K562 (cell line): ENCODE measurements around the gene CD19. TPM values are rescaled to one million over a fixed set of nuclear protein-coding genes. Genes with fewer than 3 reads are reported as not detected.
A peak's percentile ranks its signal among the peaks of the same experiment; 100 is the strongest.

ENCODE experiments used
- ATAC-seq: fragments of 200-7000 bp; cut with Tn5 transposase; 3 replicates; pipeline ENCODE4 v1.9.1; 2020; ENCODE audit warnings: moderate library complexity
- BruUV-seq: library from RNA; stranded (reverse); fragments of 400-500 nt; replicated peaks from 2 replicates; lab custom pipeline; 2021; lab: Mats Ljungman, UMichigan
- CTCF ChIA-PET: fragments of 300-600 bp; formaldehyde crosslinking; extraction: SDS; loops from one replicate; lab custom pipeline; 2021; ENCODE audit warnings: low intra/inter-chr PET ratio; lab: Yijun Ruan, JAX
- POLR2A ChIA-PET: fragments of 300-600, 350-650 bp; sonication (Branson Sonifier 250); formaldehyde crosslinking; extraction: SDS; loops from one replicate; lab custom pipeline; 2021; ENCODE audit warnings: antibody characterized with exemption, inconsistent platforms; lab: Yijun Ruan, JAX
- DNase-seq, 4 experiments: peaks; one replicate each; pipeline versions ENCODE4 v3.0.0 to v3.0.0-alpha.2; 2011 to 2018; ENCODE audit warnings: low spot score in 3 of 4, mixed read lengths in 3 of 4; ENCODE audit errors: extremely low read depth in 1 of 4
- FAIRE-seq: peaks from 2 replicates; lab custom pipeline; 2011; peaks lifted over from hg19 to GRCh38; lab: Jason Lieb, UNC
- H2AFZ ChIP-seq: 2 replicates; pipeline ENCODE4 v1.6.0; 2011; ENCODE audit warnings: low read depth, low read length, control low read depth, inconsistent platforms
- H3K27ac ChIP-seq: fragments of 200-600 bp; 3 replicates; pipeline ENCODE4 v1.8.0; 2011; ENCODE audit warnings: low read depth, mild to moderate bottlenecking, control low read depth, inconsistent platforms, low read length, moderate library complexity, mixed read lengths; ENCODE audit errors: extremely low read depth
- H3K27me3 ChIP-seq, 2 experiments: fragments of 300-600 bp in 1 of 2; 2 replicates in 1 of 2; 3 replicates in 1 of 2; pipeline versions ENCODE4 v1.6.0 to v1.8.0; 2011; ENCODE audit warnings: inconsistent platforms in 2 of 2, low read length in 2 of 2, mild to moderate bottlenecking in 1 of 2, mixed read lengths in 1 of 2, moderate library complexity in 1 of 2; ENCODE audit not compliant: control insufficient read depth in 2 of 2, insufficient read depth in 2 of 2
- H3K36me3 ChIP-seq: fragments of 300-600 bp; 3 replicates; pipeline ENCODE4 v1.8.0; 2011; ENCODE audit warnings: mild to moderate bottlenecking, low read length, inconsistent platforms; ENCODE audit not compliant: control insufficient read depth, insufficient read depth
- H3K4me1 ChIP-seq, 2 experiments: fragments of 200-600 bp in 1 of 2; replicated peaks in 1 of 2; 2 replicates in 1 of 2; 3 replicates in 1 of 2; pipeline versions ENCODE4 v1.5.1 to v1.8.0; 2011; ENCODE audit warnings: inconsistent platforms in 2 of 2, low read length in 2 of 2, mild to moderate bottlenecking in 1 of 2, mixed read lengths in 1 of 2, moderate library complexity in 1 of 2; ENCODE audit not compliant: control insufficient read depth in 2 of 2, insufficient read depth in 2 of 2
- H3K4me2 ChIP-seq: 2 replicates; pipeline ENCODE4 v1.6.1; 2011; ENCODE audit warnings: low read length, control low read depth, inconsistent platforms, mixed read lengths; ENCODE audit not compliant: insufficient read depth
- H3K4me3 ChIP-seq: fragments of 200-600 bp; sonication (generic), shearing (Covaris generic); 2 replicates; pipeline ENCODE4 v1.5.1; 2016; ENCODE audit warnings: control low read depth, inconsistent platforms
- H3K79me2 ChIP-seq: fragments of 200-600 bp; 3 replicates; pipeline ENCODE4 v1.8.0; 2011; ENCODE audit warnings: low read length, inconsistent platforms; ENCODE audit not compliant: control insufficient read depth, insufficient read depth
- H3K9ac ChIP-seq, 2 experiments: 2 replicates each; pipeline versions ENCODE4 v1.6.0 to v1.6.1; 2011; ENCODE audit warnings: low read depth in 2 of 2, low read length in 2 of 2, control low read depth in 1 of 2, inconsistent platforms in 1 of 2, mild to moderate bottlenecking in 1 of 2, mixed read lengths in 1 of 2; ENCODE audit not compliant: insufficient read depth in 1 of 2
- H3K9me1 ChIP-seq: one replicate; pipeline ENCODE4 v1.6.0; 2011; ENCODE audit warnings: inconsistent platforms, mild to moderate bottlenecking, low read length, moderate library complexity; ENCODE audit not compliant: control insufficient read depth, insufficient read depth
- H3K9me3 ChIP-seq: replicated peaks from 2 replicates; pipeline ENCODE4 v1.5.1; 2011; ENCODE audit warnings: low read depth, low read length, inconsistent platforms; ENCODE audit not compliant: control insufficient read depth, insufficient read depth
- H4K20me1 ChIP-seq: replicated peaks from 2 replicates; pipeline ENCODE4 v1.6.1; 2011; ENCODE audit warnings: low read length, inconsistent platforms, mixed read lengths; ENCODE audit not compliant: control insufficient read depth, insufficient read depth
- XRCC4 ChIP-seq: IDR thresholded peaks from one replicate; pipeline ENCODE4 v1.6.1; 2011; ENCODE audit not compliant: insufficient read depth, insufficient read length; ENCODE audit errors: extremely low read depth
- WGBS: fragments of 100-300 bp; shearing (Covaris generic); methylation state at CpG from one replicate; pipeline ENCODE4 v1.1.6; 2016; ENCODE audit warnings: low coverage, mixed read lengths; ENCODE audit not compliant: insufficient coverage; ENCODE audit errors: missing lambda C conversion rate; 5-methylcytosine and 5-hydroxymethylcytosine counted together
- in situ Hi-C: fragments of 300-500 bp; cut with MboI; formaldehyde crosslinking; loops from 4 replicates; pipeline ENCODE4 v1.15.0; 2018; ENCODE audit warnings: inconsistent platforms, mixed read lengths
- intact Hi-C: fragments of 100-400 bp; cut with micrococcal nuclease; formaldehyde crosslinking; loops from 2 replicates; pipeline ENCODE4 v1.14.2; 2022
- polyA plus RNA-seq, 8 experiments: library from polyadenylated mRNA; depleted of rRNA in 4 of 8; stranded (reverse) in 5 of 8; unstranded in 3 of 8; fragments of >200 nt; fragmentation: Nextera tagmentation in 2 of 8; fragmentation: Illumina TruSeq in 1 of 8; extraction: Ambion mirVana in 2 of 8; extraction: Trizol in 1 of 8; gene quantifications; 2 replicates each; pipeline versions ENCODE4 v1.2.1 to v1.2.3, GENCODE V29; 2011 to 2014; ENCODE audit warnings: inconsistent platforms in 1 of 8, missing spikeins in 1 of 8
- total RNA-seq, 7 experiments: library from RNA; depleted of rRNA in 6 of 7; stranded (reverse); fragments of >200 nt in 6 of 7; fragmentation: Illumina TruSeq in 2 of 7; extraction: Trizol in 2 of 7; gene quantifications; 2 replicates each; pipeline versions ENCODE4 v1.2.1 to v1.2.3, GENCODE V29; 2011 to 2021; ENCODE audit warnings: low replicate concordance in 1 of 7
- TF ChIP-seq, protein P1 (sequence below): fragments of 450-650 bp; IDR thresholded peaks from 2 replicates; pipeline ENCODE4 v1.6.1; 2016
- TF ChIP-seq, protein P2 (sequence below), 2 experiments: fragments of 450-650 bp; conservative IDR thresholded peaks; 2 replicates each; pipeline ENCODE4 v1.6.1; 2017; ENCODE audit warnings: mild to moderate bottlenecking in 2 of 2, moderate library complexity in 2 of 2
- TF ChIP-seq, protein P3 (sequence below): fragments of 200-600 bp; sonication (generic); IDR thresholded peaks from one replicate; pipeline ENCODE4 v1.6.1; 2012; ENCODE audit warnings: mild to moderate bottlenecking, low read depth, low read length, inconsistent platforms

CD19 gene
- total and polyA plus RNA-seq, 9 of the 15 experiments (the other 6 are each of a cell fraction or from before 2014, with no cell fraction given): 0.27 to 3.7 (median 2.0) TPM; not detected in 1

DNA sequence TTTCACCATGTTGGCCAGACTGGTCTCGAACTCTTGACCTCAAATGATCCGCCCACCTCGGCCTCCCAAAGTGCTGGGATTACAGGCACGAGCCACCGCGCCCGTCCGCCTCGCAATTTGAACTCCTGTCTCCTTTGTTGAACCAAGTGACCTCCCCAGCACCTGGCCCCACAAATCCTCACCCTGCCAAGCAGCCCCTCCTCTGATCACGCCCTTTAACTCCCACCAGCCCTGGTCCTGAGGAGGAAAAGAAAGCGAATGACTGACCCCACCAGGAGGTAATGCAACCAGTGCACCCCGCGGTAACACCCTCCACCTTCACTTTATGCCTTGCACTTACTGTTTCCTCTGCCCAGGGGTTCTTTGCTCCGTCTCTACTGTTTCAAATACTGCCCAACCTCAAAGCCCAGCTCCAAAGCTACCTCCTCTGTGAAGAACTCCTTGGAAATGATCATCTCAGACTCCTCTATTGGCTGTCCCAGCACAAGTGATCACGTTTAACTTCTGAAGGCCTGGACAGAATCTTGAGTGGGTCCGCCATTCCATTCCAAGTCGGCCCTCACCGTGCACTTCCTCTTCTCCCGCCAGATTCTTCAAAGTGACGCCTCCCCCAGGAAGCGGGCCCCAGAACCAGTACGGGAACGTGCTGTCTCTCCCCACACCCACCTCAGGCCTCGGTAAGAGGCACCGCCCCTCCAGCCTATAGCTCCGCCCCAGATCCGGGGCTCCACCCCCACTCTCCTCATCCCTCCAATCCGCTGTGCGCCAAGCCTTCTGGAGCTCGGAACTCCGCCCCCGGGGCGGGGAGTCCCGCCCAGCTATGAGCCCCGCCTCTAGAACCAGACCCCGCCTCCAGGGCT is 4.4 kb downstream of the CD19 start:
- Histone ChIP-seq H3K9ac (peak overlapping the region; percentile 70 to 92), H4K20me1 (no peaks in the 10 kb centered on the region), H3K4me2 (peak overlapping the region; percentile 98), H3K9me3 (no peaks in the 10 kb centered on the region), H3K79me2 (peaks cover 9% of the 10 kb centered on the region), H2AFZ (peak overlapping the region; percentile 96), H3K4me3 (peak overlapping the region; percentile 48), H3K4me1 (peaks cover 8 to 48% of the 10 kb centered on the region in 2 experiments; a peak in 4 of 5 replicates), H3K27ac (peak overlapping the region; percentile 73), H3K27me3 (no peaks in the 10 kb centered on the region), H3K36me3 (no peaks in the 10 kb centered on the region), H3K9me1 (no peaks in the 10 kb centered on the region)
- WGBS: 1% methylated on average over 27 of the region's 36 CpGs
- ChIA-PET POLR2A (interaction anchor here (0.7 to 1.2 kb wide), 6 partner anchors 9 to 101 kb away, joined by 3 to 5 read pairs (median 4); partner anchors contain the start of gene SH2B1), CTCF (interaction anchor here (1.4 kb wide), 1 partner anchor 10 kb away, joined by 4 read pairs; no protein-coding TSS in a partner anchor)
- DNase-seq: peak; percentile 96 to 99 (median 98)
- TSS peak; percentile 65 for BruUV-seq
- peak; percentile 99 for FAIRE-seq
- intact Hi-C loops: loop anchor here (5.0 kb wide), 1 partner anchor 54 kb away; no protein-coding TSS in a partner anchor
- peak; percentile 99 for ATAC-seq
- in situ Hi-C loops: loop anchor here (25.0 kb wide), 1 partner anchor 499 kb away; no protein-coding TSS in a partner anchor
- TF ChIP-seq, protein P1, sequence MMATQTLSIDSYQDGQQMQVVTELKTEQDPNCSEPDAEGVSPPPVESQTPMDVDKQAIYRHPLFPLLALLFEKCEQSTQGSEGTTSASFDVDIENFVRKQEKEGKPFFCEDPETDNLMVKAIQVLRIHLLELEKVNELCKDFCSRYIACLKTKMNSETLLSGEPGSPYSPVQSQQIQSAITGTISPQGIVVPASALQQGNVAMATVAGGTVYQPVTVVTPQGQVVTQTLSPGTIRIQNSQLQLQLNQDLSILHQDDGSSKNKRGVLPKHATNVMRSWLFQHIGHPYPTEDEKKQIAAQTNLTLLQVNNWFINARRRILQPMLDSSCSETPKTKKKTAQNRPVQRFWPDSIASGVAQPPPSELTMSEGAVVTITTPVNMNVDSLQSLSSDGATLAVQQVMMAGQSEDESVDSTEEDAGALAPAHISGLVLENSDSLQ: 0 out of 2 replicates have a peak, but pooled peaks have one; percentile 8
- TF ChIP-seq, protein P2, sequence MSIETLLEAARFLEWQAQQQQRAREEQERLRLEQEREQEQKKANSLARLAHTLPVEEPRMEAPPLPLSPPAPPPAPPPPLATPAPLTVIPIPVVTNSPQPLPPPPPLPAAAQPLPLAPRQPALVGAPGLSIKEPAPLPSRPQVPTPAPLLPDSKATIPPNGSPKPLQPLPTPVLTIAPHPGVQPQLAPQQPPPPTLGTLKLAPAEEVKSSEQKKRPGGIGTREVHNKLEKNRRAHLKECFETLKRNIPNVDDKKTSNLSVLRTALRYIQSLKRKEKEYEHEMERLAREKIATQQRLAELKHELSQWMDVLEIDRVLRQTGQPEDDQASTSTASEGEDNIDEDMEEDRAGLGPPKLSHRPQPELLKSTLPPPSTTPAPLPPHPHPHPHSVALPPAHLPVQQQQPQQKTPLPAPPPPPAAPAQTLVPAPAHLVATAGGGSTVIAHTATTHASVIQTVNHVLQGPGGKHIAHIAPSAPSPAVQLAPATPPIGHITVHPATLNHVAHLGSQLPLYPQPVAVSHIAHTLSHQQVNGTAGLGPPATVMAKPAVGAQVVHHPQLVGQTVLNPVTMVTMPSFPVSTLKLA (conservative IDR thresholded peaks at IDR 0.05): peak; percentile 39 to 73; a peak in 3 of 4 replicates
- TF ChIP-seq, protein P3, sequence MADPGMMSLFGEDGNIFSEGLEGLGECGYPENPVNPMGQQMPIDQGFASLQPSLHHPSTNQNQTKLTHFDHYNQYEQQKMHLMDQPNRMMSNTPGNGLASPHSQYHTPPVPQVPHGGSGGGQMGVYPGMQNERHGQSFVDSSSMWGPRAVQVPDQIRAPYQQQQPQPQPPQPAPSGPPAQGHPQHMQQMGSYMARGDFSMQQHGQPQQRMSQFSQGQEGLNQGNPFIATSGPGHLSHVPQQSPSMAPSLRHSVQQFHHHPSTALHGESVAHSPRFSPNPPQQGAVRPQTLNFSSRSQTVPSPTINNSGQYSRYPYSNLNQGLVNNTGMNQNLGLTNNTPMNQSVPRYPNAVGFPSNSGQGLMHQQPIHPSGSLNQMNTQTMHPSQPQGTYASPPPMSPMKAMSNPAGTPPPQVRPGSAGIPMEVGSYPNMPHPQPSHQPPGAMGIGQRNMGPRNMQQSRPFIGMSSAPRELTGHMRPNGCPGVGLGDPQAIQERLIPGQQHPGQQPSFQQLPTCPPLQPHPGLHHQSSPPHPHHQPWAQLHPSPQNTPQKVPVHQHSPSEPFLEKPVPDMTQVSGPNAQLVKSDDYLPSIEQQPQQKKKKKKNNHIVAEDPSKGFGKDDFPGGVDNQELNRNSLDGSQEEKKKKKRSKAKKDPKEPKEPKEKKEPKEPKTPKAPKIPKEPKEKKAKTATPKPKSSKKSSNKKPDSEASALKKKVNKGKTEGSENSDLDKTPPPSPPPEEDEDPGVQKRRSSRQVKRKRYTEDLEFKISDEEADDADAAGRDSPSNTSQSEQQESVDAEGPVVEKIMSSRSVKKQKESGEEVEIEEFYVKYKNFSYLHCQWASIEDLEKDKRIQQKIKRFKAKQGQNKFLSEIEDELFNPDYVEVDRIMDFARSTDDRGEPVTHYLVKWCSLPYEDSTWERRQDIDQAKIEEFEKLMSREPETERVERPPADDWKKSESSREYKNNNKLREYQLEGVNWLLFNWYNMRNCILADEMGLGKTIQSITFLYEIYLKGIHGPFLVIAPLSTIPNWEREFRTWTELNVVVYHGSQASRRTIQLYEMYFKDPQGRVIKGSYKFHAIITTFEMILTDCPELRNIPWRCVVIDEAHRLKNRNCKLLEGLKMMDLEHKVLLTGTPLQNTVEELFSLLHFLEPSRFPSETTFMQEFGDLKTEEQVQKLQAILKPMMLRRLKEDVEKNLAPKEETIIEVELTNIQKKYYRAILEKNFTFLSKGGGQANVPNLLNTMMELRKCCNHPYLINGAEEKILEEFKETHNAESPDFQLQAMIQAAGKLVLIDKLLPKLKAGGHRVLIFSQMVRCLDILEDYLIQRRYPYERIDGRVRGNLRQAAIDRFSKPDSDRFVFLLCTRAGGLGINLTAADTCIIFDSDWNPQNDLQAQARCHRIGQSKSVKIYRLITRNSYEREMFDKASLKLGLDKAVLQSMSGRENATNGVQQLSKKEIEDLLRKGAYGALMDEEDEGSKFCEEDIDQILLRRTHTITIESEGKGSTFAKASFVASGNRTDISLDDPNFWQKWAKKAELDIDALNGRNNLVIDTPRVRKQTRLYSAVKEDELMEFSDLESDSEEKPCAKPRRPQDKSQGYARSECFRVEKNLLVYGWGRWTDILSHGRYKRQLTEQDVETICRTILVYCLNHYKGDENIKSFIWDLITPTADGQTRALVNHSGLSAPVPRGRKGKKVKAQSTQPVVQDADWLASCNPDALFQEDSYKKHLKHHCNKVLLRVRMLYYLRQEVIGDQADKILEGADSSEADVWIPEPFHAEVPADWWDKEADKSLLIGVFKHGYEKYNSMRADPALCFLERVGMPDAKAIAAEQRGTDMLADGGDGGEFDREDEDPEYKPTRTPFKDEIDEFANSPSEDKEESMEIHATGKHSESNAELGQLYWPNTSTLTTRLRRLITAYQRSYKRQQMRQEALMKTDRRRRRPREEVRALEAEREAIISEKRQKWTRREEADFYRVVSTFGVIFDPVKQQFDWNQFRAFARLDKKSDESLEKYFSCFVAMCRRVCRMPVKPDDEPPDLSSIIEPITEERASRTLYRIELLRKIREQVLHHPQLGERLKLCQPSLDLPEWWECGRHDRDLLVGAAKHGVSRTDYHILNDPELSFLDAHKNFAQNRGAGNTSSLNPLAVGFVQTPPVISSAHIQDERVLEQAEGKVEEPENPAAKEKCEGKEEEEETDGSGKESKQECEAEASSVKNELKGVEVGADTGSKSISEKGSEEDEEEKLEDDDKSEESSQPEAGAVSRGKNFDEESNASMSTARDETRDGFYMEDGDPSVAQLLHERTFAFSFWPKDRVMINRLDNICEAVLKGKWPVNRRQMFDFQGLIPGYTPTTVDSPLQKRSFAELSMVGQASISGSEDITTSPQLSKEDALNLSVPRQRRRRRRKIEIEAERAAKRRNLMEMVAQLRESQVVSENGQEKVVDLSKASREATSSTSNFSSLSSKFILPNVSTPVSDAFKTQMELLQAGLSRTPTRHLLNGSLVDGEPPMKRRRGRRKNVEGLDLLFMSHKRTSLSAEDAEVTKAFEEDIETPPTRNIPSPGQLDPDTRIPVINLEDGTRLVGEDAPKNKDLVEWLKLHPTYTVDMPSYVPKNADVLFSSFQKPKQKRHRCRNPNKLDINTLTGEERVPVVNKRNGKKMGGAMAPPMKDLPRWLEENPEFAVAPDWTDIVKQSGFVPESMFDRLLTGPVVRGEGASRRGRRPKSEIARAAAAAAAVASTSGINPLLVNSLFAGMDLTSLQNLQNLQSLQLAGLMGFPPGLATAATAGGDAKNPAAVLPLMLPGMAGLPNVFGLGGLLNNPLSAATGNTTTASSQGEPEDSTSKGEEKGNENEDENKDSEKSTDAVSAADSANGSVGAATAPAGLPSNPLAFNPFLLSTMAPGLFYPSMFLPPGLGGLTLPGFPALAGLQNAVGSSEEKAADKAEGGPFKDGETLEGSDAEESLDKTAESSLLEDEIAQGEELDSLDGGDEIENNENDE: no peak
- no peak for TF ChIP-seq XRCC4
